ENCODE results near the gene ZNF555.

DNA sequence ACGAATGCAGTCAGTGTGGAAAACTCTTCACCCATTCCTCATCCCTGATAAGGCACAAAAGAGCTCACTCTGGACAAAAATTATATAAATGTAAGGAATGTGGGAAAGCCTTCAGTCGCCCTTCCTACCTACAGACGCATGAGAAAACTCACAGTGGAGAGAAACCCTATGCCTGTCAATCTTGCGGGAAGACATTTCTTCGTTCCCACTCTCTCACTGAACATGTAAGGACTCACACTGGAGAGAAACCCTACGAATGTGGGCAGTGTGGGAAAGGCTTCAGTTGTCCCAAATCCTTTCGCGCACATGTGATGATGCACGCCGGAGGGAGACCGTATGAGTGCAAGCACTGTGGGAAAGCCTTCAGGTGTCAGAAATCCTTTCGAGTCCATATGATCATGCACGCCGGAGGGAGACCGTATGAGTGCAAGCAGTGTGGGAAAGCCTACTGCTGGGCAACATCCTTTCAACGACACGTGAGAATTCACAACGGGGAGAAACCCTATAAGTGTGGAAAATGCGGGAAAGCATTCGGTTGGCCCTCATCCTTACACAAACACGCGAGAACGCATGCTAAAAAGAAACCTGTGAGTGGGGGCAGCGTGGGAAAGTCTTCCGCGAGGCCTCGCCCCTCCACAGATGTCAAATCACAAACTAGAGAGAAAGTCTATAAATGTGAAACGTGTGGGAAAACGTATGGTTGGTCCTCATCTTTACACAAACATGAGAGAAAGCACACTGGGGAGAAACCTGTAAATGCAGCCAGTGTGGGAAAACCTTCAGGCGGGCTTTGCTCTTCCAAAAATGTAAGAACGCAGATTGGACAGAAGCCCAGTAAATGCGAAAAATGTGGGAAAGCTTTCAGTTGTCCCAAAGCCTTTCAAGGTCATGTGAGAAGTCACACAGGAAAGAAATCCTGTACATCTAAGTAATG is 36.4 kb downstream of the ZNF555 start:
- TF ChIP-seq, protein P1, sequence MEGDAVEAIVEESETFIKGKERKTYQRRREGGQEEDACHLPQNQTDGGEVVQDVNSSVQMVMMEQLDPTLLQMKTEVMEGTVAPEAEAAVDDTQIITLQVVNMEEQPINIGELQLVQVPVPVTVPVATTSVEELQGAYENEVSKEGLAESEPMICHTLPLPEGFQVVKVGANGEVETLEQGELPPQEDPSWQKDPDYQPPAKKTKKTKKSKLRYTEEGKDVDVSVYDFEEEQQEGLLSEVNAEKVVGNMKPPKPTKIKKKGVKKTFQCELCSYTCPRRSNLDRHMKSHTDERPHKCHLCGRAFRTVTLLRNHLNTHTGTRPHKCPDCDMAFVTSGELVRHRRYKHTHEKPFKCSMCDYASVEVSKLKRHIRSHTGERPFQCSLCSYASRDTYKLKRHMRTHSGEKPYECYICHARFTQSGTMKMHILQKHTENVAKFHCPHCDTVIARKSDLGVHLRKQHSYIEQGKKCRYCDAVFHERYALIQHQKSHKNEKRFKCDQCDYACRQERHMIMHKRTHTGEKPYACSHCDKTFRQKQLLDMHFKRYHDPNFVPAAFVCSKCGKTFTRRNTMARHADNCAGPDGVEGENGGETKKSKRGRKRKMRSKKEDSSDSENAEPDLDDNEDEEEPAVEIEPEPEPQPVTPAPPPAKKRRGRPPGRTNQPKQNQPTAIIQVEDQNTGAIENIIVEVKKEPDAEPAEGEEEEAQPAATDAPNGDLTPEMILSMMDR (IDR thresholded peaks at IDR 0.05) = no peak
- TF ChIP-seq POLR2AphosphoS5 (IDR thresholded peaks at IDR 0.05) = no peak
- TF ChIP-seq EP300 (IDR thresholded peaks at IDR 0.05) = no peak

Measured in upper lobe of left lung (tissue), 4 donors.